ENCODE measurements around the gene CACNA1C. TPM values are rescaled to one million over a fixed set of nuclear protein-coding genes. Genes with fewer than 3 reads are reported as not detected.
A peak's percentile ranks its signal among the peaks of the same experiment; 100 is the strongest.

Gene CACNA1C
- total and polyA plus RNA-seq, 2 donors from 2014 or later, result 1.6 to 17.4 TPM

DNA sequence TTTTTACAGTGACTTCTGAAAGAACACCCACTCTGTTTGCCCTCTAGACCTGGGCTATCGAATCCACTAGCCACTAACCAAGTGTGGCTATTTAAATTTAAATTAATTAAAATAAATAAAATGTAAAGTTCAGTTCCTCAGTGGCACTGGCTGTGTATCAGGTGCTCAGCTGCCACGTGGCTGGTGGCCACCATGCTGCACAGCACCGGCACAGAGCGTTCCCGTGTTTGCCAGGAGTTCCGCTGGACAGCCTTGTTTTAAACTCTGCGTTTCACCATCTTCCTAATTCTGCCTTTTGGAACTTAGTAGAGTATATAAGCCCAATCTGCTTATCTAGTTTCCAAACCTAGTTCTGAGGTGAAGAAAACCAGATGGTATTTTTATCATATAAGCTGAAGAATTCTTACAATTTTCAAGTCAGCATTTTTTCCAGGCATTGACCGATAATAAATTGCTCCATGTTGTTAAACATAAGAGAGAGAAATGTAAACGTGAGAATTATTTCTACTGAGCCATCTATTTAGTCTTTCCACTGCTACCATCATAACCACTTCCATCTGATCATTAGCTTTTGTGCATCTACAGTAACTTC is 339.0 kb downstream of the CACNA1C start:
- no peak overlapping the region for H3K4me3 ChIP-seq (ENCODE audit: low read length in 3 of 3)
- intact Hi-C loops (cut with DNase I), result no loop called here
- H3K36me3 ChIP-seq (ENCODE audit: control insufficient read depth in 2 of 3, insufficient read depth in 3 of 3, low read length in 3 of 3), result no peaks in the 10 kb centered on the region
- no peaks in the 10 kb centered on the region for H3K9me3 ChIP-seq (ENCODE audit: control insufficient read depth in 2 of 3, insufficient read depth in 1 of 3, low read length in 3 of 3)
- FAIRE-seq (no peak), DNase-seq (no peak)
- TF ChIP-seq CTCF (IDR thresholded peaks at IDR 0.05; ENCODE audit: borderline replicate concordance, extremely low read depth, insufficient read depth), result no peak
- H3K9ac ChIP-seq (ENCODE audit: low read length in 3 of 3), result no peak overlapping the region
- H3K27ac ChIP-seq (ENCODE audit: low read depth in 2 of 2, low read length in 2 of 2), result no peak overlapping the region
- peaks cover 0 to 4% (median 3%) of the 10 kb centered on the region in 3 donors for H3K4me1 ChIP-seq (ENCODE audit: control insufficient read depth in 2 of 3, insufficient read depth in 2 of 3, low read depth in 1 of 3, low read length in 3 of 3)
- no peaks in the 10 kb centered on the region for H3K27me3 ChIP-seq (ENCODE audit: control insufficient read depth, insufficient read depth, low read length)

- no peaks in the 10 kb centered on the region for H3K27me3 ChIP-seq (ENCODE audit: control insufficient read depth, insufficient read depth, low read length)
- no peak for TF ChIP-seq CTCF (IDR thresholded peaks at IDR 0.05; ENCODE audit: borderline replicate concordance, extremely low read depth, insufficient read depth)
- no peak overlapping the region for H3K27ac ChIP-seq (ENCODE audit: low read depth in 2 of 2, low read length in 2 of 2)
- no peak overlapping the region for H3K4me3 ChIP-seq (ENCODE audit: low read length in 3 of 3)
- FAIRE-seq, result no peak
- H3K4me1 ChIP-seq (ENCODE audit: control insufficient read depth in 2 of 3, insufficient read depth in 2 of 3, low read depth in 1 of 3, low read length in 3 of 3), result peaks cover 0 to 4% (median 3%) of the 10 kb centered on the region in 3 donors
- H3K36me3 ChIP-seq (ENCODE audit: control insufficient read depth in 2 of 3, insufficient read depth in 3 of 3, low read length in 3 of 3), result no peaks in the 10 kb centered on the region
- no peak overlapping the region for H3K9ac ChIP-seq (ENCODE audit: low read length in 3 of 3)
- peak in 1 of 5 donors; percentile 33 for DNase-seq
- intact Hi-C loops (cut with DNase I), result no loop called here
- no peaks in the 10 kb centered on the region for H3K9me3 ChIP-seq (ENCODE audit: control insufficient read depth in 2 of 3, insufficient read depth in 1 of 3, low read length in 3 of 3)
These were observed 340.2 kb downstream of the CACNA1C start for GRCh38 chr12:2393016-2393415.

GRCh38 chr12:2393996-2394395 is 341.2 kb downstream of the CACNA1C start:
- no peak for FAIRE-seq

More at GRCh38 chr12:2393996-2394395, 341.2 kb downstream of the CACNA1C start:
- H3K9me3 ChIP-seq (ENCODE audit: control insufficient read depth in 2 of 3, insufficient read depth in 1 of 3, low read length in 3 of 3), result no peaks in the 10 kb centered on the region
- H3K4me1 ChIP-seq (ENCODE audit: control insufficient read depth in 2 of 3, insufficient read depth in 2 of 3, low read depth in 1 of 3, low read length in 3 of 3), result peaks cover 0 to 4% (median 3%) of the 10 kb centered on the region in 3 donors
- no peak overlapping the region for H3K4me3 ChIP-seq (ENCODE audit: low read length in 3 of 3)
- no peaks in the 10 kb centered on the region for H3K36me3 ChIP-seq (ENCODE audit: control insufficient read depth in 2 of 3, insufficient read depth in 3 of 3, low read length in 3 of 3)
- intact Hi-C loops (cut with DNase I), result no loop called here
- H3K27ac ChIP-seq (ENCODE audit: low read depth in 2 of 2, low read length in 2 of 2), result no peak overlapping the region
- TF ChIP-seq CTCF (IDR thresholded peaks at IDR 0.05; ENCODE audit: borderline replicate concordance, extremely low read depth, insufficient read depth), result no peak
- H3K9ac ChIP-seq (ENCODE audit: low read length in 3 of 3), result no peak overlapping the region
- no peaks in the 10 kb centered on the region for H3K27me3 ChIP-seq (ENCODE audit: control insufficient read depth, insufficient read depth, low read length)
- DNase-seq, result no peak
